ENCODE results near the gene ZDHHC14.

DNA sequence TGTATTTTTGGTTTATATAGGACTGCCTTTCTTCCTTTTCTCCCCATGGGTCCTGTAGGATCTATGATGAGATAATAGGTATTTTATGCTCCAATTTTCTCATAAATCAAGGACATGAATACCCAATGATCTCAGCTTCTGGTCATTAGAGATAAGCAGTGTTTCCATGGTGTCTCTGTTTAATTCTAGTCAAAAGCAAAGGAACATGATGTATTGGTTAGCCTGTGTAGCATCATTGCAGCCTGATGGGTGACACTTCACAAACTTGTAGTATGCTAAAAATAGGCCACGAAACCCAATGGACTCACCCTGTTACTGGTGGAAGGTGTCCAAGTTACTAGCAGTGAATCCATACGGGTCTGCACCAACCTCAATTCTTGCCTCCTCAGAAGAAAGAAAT lies 325.9 kb downstream of the ZDHHC14 start:
- no peak for TF ChIP-seq POLR2A (IDR thresholded peaks at IDR 0.05)
- no peak for TF ChIP-seq POLR2AphosphoS5 (IDR thresholded peaks at IDR 0.05)
- TF ChIP-seq, protein P1, sequence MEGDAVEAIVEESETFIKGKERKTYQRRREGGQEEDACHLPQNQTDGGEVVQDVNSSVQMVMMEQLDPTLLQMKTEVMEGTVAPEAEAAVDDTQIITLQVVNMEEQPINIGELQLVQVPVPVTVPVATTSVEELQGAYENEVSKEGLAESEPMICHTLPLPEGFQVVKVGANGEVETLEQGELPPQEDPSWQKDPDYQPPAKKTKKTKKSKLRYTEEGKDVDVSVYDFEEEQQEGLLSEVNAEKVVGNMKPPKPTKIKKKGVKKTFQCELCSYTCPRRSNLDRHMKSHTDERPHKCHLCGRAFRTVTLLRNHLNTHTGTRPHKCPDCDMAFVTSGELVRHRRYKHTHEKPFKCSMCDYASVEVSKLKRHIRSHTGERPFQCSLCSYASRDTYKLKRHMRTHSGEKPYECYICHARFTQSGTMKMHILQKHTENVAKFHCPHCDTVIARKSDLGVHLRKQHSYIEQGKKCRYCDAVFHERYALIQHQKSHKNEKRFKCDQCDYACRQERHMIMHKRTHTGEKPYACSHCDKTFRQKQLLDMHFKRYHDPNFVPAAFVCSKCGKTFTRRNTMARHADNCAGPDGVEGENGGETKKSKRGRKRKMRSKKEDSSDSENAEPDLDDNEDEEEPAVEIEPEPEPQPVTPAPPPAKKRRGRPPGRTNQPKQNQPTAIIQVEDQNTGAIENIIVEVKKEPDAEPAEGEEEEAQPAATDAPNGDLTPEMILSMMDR (IDR thresholded peaks at IDR 0.05), result no peak

Data from prostate gland (tissue), 2 donors.